CD4-positive, alpha-beta T cell treated with Interleukin-21 for 1 hour (primary cell): ENCODE measurements around the gene PKDCC.

Source experiments
- DNase-seq: peaks from one replicate; pipeline ENCODE4 v3.0.0-alpha.2; 2020

The PKDCC gene

GRCh38 chr2:42092084-42092996 lies 44.5 kb downstream of the PKDCC start:
- no peak for DNase-seq

GRCh38 chr2:42094114-42094513 lies 46.3 kb downstream of the PKDCC start:
- DNase-seq, result no peak

- DNase-seq, result peak; percentile 82
These were observed 48.1 kb downstream of the PKDCC start for GRCh38 chr2:42095923-42096408.

GRCh38 chr2:42096869-42097591 lies 49.2 kb downstream of the PKDCC start:
- DNase-seq, result no peak

GRCh38 chr2:42098571-42099437 lies 51.0 kb downstream of the PKDCC start:
- DNase-seq, result peak; percentile 25

GRCh38 chr2:42099438-42100173 lies 51.8 kb downstream of the PKDCC start:
- DNase-seq, result peak; percentile 38

GRCh38 chr2:42100683-42101205 lies 52.9 kb downstream of the PKDCC start:
- no peak for DNase-seq

- peak; percentile 80 for DNase-seq
These were observed 53.6 kb downstream of the PKDCC start for GRCh38 chr2:42101206-42102023.

- peak; percentile 97 for DNase-seq
These were observed 54.3 kb downstream of the PKDCC start for GRCh38 chr2:42102024-42102590.

- DNase-seq, result no peak
These were observed 55.0 kb downstream of the PKDCC start for GRCh38 chr2:42102591-42103450.

- peak; percentile 21 for DNase-seq
These were observed 56.0 kb downstream of the PKDCC start for GRCh38 chr2:42103829-42104228.

GRCh38 chr2:42104621-42105020 lies 56.8 kb downstream of the PKDCC start:
- DNase-seq, result no peak

- peak; percentile 91 for DNase-seq
These were observed 57.8 kb downstream of the PKDCC start for GRCh38 chr2:42105330-42106256.

GRCh38 chr2:42106257-42106816 lies 58.5 kb downstream of the PKDCC start:
- no peak for DNase-seq

GRCh38 chr2:42107249-42108042 lies 59.6 kb downstream of the PKDCC start:
- no peak for DNase-seq
